Stomach smooth muscle (tissue), 2 donors: ENCODE measurements around the gene PHLDA1.

Experiments used
- H3K27ac ChIP-seq: one replicate; pipeline ENCODE4 v1.7.0; 2013; ENCODE audit warnings: mild to moderate bottlenecking, low read length, inconsistent platforms
- H3K27me3 ChIP-seq, 2 donors: one replicate each; pipeline ENCODE4 v1.7.0; 2013; ENCODE audit warnings: low read length in 2 of 2; ENCODE audit not compliant: insufficient read depth in 2 of 2, control insufficient read depth in 1 of 2
- H3K36me3 ChIP-seq, 2 donors: one replicate each; pipeline ENCODE4 v1.7.0; 2013; ENCODE audit warnings: low read length in 2 of 2; ENCODE audit not compliant: control insufficient read depth in 2 of 2, insufficient read depth in 2 of 2
- H3K4me1 ChIP-seq: one replicate; pipeline ENCODE4 v1.7.0; 2013; ENCODE audit warnings: low read length; ENCODE audit not compliant: control insufficient read depth, insufficient read depth
- H3K4me3 ChIP-seq, 2 donors: one replicate each; pipeline ENCODE4 v1.7.0; 2013; ENCODE audit warnings: low read length in 2 of 2
- H3K9ac ChIP-seq, 2 donors: one replicate each; pipeline ENCODE4 v1.7.0; 2013; ENCODE audit warnings: low read length in 2 of 2, mild to moderate bottlenecking in 1 of 2
- H3K9me3 ChIP-seq, 2 donors: one replicate each; pipeline ENCODE4 v1.7.0; 2013; ENCODE audit warnings: low read length in 2 of 2; ENCODE audit not compliant: control insufficient read depth in 2 of 2
- donor health status: healthy.
- donor health status: Pancreatic carcinoma.

PHLDA1 gene

DNA sequence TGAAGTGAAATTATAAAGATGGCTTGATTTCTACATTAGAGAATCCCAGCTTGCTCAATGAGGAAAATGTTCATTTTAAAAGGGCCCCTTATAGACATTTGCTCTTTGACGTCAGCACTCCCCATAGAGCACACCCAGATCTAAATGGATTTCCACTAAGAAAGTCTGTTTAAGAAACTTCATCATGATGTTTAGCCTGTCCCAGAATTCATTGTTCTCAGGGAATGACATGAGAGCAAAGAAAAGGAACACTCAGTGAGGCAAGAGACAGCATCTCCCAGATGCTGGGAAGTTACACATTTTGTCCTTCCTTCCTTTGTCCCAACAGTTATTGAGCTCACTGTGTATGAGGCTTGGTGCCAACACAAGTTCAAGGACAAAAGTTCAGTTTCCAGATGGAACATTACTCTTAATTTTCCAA is 4.9 kb downstream of the PHLDA1 start:
- Histone ChIP-seq H3K4me1 (peaks cover 4% of the 10 kb centered on the region), H3K9ac (no peak overlapping the region), H3K4me3 (no peak overlapping the region), H3K27ac (no peak overlapping the region), H3K27me3 (no peaks in the 10 kb centered on the region), H3K36me3 (no peaks in the 10 kb centered on the region), H3K9me3 (no peaks in the 10 kb centered on the region)

DNA sequence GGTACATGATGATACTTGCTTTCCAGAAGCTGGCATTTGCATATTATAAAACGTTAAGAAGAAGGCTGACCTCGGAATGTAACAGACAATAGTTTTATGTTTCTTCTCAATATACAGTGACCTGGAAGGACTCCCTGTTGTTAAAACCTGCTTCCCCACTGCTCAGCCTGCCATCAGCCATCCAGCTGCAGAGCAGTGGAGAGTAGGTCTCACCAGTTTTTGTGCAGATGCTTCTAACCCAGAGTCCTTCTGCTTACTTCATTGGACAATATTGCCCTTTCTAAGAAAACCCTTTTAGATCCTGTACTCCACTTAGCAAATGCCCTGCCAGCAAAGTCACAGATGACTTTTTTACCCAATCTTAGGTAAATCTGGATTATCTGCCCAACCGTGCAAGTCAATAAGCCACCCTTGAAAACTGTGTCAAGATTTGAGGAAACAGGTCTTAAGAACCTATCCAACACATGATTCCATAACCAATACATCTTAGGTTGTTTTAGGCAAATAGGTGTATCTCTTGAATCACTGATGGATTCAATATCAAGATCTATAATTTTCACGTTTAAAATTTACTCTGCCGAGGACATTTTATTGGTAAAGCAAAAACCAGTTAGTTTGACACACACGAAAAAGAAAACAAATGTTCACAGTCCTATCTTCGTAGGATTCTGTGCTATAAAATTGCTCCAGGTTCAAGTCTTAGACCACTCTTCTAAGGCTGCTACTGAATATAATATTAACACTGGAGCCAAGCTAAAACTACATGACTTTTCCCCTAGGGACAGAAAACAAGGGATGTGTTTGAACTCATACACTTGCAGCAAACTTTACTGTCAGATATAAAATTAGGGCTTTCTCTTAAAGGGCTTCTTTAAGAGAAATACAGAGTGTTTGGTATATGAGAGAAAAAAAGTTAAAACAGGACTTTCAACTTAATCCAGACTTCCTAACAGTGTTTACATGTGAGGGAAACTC is 5.7 kb downstream of the PHLDA1 start:
- Histone ChIP-seq H3K27ac (no peak overlapping the region), H3K9ac (no peak overlapping the region), H3K4me1 (peaks cover 2% of the 10 kb centered on the region), H3K36me3 (no peaks in the 10 kb centered on the region), H3K9me3 (no peaks in the 10 kb centered on the region), H3K4me3 (no peak overlapping the region), H3K27me3 (no peaks in the 10 kb centered on the region)

DNA sequence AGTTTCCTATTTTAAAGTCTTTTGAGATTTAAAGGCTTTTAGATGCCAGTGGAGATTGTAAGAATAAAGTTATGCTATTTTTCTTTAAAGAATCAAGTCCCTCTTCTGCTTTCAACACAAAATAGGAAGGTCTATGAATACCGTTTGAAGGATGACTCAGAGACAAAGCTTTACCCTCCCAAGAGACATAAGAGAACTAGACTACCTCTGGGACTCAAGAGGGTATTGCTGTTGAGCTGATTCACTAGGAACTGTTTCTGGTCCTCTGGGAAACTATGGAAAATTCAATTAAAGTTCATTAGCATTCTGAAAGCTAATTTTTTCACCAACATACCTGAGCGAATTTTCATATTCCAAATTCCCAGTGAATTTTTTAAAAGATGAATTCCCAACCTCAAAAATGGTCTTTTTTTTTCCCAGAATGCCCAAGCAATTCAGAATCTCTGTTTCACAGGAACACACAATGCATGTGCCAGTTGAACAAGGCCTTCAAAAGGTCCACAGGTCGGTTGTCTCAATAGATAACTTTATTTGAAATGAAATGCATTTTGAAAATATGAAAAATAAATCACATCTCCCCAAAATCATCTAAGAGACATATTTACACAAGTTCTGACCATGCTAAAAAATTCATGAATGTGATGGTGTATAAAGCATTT is 6.5 kb downstream of the PHLDA1 start:
- Histone ChIP-seq H3K27me3 (no peaks in the 10 kb centered on the region), H3K9ac (no peak overlapping the region), H3K27ac (no peak overlapping the region), H3K9me3 (no peaks in the 10 kb centered on the region), H3K4me3 (no peak overlapping the region), H3K36me3 (no peaks in the 10 kb centered on the region), H3K4me1 (peaks cover 2% of the 10 kb centered on the region)

DNA sequence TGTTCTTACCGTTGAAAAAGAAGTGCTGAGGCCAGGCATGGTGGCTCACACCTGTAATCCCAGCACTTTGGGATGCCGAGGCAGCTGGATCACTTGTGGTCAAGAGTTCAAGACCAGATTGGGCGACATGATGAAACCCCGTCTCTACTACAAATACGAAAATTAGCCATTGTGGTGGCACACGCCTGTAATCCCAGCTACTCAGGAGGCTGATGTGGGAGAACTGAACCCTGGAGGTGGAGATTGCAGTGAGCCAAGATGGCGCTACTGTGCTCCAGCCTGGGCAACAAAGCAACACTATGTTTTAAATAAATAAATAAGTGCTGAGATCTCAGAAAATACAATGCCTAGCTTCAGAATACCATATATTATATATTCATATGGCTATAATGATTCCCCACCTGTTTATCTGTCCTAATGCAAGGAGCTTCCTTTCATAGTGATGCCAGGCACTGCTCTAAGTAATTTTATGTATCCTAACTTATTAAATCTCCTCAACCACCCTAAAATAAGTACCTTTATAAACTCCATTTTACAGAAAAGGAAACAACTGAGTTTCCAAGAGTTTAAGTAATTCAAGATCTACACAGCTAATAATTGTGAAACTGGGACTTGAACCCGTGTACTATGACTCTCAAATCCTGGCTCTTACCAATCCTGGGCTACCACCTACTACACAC is 7.3 kb downstream of the PHLDA1 start:
- Histone ChIP-seq H3K27me3 (no peaks in the 10 kb centered on the region), H3K4me1 (peaks cover 2% of the 10 kb centered on the region), H3K9me3 (no peaks in the 10 kb centered on the region), H3K27ac (no peak overlapping the region), H3K36me3 (no peaks in the 10 kb centered on the region), H3K4me3 (no peak overlapping the region), H3K9ac (no peak overlapping the region)

DNA sequence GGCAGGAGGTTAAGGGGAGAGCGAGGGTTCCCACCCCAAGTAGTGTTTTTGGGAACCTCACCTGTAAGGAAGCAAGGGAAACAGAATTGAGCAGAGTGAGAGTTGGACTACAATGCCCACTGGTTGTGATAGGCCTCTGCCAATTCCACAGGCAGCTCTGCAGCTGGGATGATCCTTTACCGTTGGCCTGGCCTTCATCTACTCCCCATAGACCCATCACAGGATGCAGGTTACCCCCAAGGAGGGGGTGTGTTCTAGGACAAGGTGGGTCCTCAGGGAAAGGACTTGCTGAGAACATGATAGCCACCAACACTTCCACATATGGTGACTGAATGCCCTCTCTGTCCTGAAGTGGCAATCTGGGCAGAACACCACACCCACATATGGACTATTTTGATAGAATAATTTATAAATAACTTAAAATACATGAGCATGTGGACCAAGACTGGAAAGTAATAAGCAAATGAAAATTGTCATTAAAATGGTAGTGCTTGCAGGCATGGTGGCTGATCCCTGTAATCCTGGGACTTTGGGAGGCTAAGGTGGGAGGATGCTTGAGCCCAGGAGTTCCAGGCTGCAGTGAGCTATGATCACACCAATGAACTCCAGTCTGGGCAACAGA is 8.4 kb downstream of the PHLDA1 start:
- Histone ChIP-seq H3K36me3 (no peaks in the 10 kb centered on the region), H3K4me3 (no peak overlapping the region), H3K4me1 (peaks cover 2% of the 10 kb centered on the region), H3K27ac (no peak overlapping the region), H3K9me3 (no peaks in the 10 kb centered on the region), H3K27me3 (no peaks in the 10 kb centered on the region), H3K9ac (no peak overlapping the region)

DNA sequence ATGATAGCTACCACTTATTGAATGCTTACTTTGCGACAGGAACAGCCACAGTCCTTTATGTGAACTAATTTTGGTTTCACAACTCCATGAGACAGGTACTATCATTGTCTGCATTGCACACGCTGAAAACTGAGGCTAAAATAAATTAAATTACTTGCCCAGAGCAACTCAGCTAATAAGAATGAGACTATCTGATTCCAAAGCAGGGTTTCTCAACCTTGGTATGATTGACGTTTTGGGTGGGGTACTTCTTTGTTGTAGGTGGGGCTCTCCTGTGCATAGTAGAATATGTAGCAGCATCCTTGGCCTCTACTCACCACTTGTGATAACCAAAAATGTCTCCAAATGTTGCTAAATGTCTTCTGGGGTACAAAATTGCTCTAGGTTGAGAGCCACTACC is 9.1 kb downstream of the PHLDA1 start:
- no peaks in the 10 kb centered on the region for H3K36me3 ChIP-seq
- H3K27me3 ChIP-seq: no peaks in the 10 kb centered on the region
- H3K27ac ChIP-seq: no peak overlapping the region
- no peak overlapping the region for H3K9ac ChIP-seq
- H3K4me1 ChIP-seq: peaks cover 2% of the 10 kb centered on the region
- H3K9me3 ChIP-seq: no peaks in the 10 kb centered on the region
- no peak overlapping the region for H3K4me3 ChIP-seq

DNA sequence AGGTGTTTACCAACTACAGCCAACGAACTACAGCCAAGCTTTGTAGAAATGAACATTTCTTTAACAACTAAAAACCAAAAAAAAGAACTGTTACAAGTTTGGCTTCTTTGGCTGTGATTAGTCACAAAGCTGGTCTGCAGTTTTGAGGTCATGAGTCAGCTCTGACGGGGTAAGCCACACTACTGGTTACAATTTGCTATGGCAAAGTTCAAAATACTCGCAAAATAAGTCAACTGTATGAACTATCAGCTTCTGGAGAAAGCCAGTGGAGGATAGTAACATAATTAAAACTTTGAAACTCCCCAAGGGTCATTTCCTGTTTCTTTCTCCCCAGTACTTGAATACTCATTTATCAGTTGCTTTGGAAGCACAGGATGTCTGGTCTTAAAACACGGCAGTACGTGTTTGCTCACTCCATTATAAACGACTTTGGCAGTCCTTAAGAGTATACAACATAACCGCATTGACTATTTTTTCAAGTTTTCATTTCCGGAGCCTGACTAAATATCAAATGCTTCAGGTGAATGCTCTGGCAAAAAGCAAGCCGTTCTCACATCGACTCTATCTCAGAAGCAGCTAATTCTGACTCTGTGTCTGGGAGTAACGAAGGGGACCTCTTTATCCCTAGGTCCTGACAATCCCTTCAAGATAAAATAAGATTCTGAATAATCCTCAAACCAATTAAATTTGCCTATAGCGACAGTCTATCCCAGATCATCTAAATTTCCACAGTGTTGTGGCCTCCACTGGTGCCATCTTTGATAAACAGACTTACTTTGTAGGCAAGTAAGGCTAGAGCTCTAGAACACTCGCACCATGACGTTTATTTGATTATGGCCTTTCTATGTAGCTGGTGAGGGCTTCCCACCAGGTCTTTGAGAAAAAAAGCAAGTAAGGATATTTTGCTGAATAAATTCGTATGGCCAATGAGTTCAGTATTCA is 10.6 kb downstream of the PHLDA1 start:
- Histone ChIP-seq H3K4me3 (no peak overlapping the region), H3K9me3 (no peaks in the 10 kb centered on the region), H3K36me3 (no peaks in the 10 kb centered on the region), H3K27ac (no peak overlapping the region), H3K4me1 (peaks cover 2% of the 10 kb centered on the region), H3K27me3 (no peaks in the 10 kb centered on the region), H3K9ac (peak overlapping the region in 1 of 2 donors; percentile 3)

DNA sequence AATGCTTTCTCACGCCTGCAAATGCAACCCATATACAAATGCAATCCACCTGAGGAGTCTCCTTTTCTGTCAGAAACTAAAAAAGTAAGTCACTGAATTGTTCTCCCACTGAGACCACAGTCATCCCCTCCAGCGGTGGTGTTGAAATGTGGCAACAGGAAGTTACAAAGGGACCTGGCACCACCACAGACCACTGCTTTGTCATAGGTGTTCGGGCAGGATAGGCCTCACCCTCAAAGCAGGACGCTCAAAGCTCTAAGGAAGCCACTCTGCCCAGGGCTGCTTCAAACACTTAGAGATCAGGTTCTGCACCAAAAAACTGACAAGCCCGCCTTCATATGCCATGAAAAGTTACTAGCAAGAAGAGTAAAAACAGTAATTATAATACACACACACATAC is 11.3 kb downstream of the PHLDA1 start:
- Histone ChIP-seq H3K36me3 (no peaks in the 10 kb centered on the region), H3K27ac (no peak overlapping the region), H3K9ac (no peak overlapping the region), H3K9me3 (no peaks in the 10 kb centered on the region), H3K4me3 (no peak overlapping the region), H3K27me3 (no peaks in the 10 kb centered on the region), H3K4me1 (peaks cover 2% of the 10 kb centered on the region)

DNA sequence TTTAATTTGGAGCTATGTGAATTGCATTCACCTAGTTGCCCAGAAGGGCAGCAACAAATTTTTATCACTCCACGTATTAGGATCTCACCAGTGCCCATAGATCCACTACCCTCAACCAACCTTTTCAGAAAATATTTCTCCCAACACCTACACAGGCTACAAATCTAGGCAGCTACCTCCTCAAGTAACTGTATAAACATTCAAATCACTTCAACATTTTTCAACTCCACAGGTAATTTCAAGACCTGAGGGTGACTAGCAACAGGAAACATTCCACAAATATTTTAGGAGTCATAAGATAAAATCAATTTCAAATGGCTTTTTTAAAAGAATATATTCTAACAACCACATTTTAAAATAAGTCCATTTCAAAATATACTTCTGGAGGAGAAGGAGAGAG is 12.9 kb downstream of the PHLDA1 start:
- H3K36me3 ChIP-seq: no peaks in the 10 kb centered on the region
- H3K4me3 ChIP-seq: no peak overlapping the region
- no peak overlapping the region for H3K27ac ChIP-seq
- no peaks in the 10 kb centered on the region for H3K27me3 ChIP-seq
- H3K9me3 ChIP-seq: no peaks in the 10 kb centered on the region
- no peak overlapping the region for H3K9ac ChIP-seq
- peaks cover 2% of the 10 kb centered on the region for H3K4me1 ChIP-seq

DNA sequence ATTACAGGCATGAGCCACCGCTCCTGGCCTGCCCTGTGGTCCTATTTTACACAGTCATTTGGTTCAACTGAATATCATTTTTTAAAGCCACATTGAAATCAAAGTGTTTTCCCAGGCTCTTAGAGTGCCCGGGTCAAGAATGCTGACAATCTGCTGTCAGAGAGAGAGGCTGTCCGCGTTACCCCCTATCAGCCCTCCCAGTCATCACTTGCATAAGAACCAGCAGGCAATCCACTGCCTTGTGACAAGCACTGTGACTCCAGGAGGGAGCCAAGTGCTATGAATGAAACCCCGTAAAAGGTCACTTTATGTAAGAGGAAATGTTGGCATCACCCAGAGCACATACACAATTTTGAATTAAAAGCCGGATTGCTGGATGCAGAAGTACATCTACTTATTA is 13.5 kb downstream of the PHLDA1 start:
- no peaks in the 10 kb centered on the region for H3K36me3 ChIP-seq
- no peaks in the 10 kb centered on the region for H3K9me3 ChIP-seq
- no peak overlapping the region for H3K27ac ChIP-seq
- H3K9ac ChIP-seq: no peak overlapping the region
- no peaks in the 10 kb centered on the region for H3K27me3 ChIP-seq
- peaks cover 2% of the 10 kb centered on the region for H3K4me1 ChIP-seq
- H3K4me3 ChIP-seq: no peak overlapping the region
